HG03520 (cell line): ENCODE data around the gene NCKAP5.
A peak's percentile ranks its signal among the peaks of the same experiment; 100 is the strongest.

Experiments used
- ATAC-seq: cut with Tn5 transposase; IDR thresholded peaks from one replicate; pipeline ENCODE4 v1.9.1; 2021; ENCODE audit warnings: mild to moderate bottlenecking, moderate library complexity; ENCODE audit not compliant: unreplicated experiment

Gene NCKAP5

GRCh38 chr2:133498662-133499585 is 69.3 kb downstream of the NCKAP5 start:
- peak; percentile 63 for ATAC-seq

DNA sequence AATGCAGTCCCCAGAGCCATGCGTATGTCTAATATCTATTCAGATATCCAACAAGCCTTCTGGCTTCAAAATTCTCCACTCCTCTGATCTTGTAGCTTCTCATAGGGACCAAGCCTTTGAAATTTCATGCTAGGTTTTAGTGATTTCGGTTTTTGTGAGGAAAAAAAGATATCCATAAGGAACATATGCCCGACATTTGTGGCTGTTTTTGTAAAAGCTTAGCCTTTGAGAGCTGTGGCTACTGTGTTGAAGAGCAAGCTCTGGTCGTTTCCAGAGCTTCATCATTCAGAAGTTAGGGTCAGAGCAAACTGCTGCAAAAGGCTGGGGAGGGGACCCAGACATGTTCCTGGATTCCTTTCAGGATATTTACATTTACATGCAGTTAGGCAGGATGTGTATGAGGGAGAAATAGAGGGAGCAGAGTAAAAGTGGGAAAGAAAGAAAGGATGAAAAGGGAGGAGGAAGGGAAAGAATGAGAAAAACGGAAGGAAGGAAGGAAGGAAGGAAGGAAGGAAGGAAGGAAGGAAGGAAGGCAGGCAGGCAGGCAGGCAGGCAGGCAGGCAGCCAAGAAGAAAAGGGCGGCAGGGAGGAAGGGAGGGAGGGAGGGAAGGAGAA is 70.2 kb downstream of the NCKAP5 start:
- no peak for ATAC-seq

GRCh38 chr2:133497270-133497893 is 70.9 kb downstream of the NCKAP5 start:
- no peak for ATAC-seq

GRCh38 chr2:133496501-133497269 is 71.6 kb downstream of the NCKAP5 start:
- ATAC-seq, result no peak

DNA sequence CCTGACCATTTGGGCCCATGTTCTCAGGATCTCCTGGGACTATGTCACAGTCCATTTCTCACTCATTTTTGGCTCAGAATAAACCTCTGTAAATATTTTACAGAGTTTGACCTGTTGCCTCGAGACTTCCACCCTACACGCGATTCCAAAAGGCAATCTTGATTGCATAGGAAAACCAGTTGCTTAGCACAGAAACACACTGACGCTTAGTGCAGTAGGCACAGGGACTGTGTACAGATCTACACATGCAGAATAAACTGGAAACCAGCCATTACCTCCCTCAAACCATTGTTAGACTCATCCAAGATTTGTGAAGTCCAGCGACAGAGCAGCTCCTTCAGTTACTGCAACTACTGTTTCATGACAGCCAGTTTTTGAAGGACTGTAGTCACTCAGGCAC is 73.0 kb downstream of the NCKAP5 start:
- ATAC-seq, result no peak

DNA sequence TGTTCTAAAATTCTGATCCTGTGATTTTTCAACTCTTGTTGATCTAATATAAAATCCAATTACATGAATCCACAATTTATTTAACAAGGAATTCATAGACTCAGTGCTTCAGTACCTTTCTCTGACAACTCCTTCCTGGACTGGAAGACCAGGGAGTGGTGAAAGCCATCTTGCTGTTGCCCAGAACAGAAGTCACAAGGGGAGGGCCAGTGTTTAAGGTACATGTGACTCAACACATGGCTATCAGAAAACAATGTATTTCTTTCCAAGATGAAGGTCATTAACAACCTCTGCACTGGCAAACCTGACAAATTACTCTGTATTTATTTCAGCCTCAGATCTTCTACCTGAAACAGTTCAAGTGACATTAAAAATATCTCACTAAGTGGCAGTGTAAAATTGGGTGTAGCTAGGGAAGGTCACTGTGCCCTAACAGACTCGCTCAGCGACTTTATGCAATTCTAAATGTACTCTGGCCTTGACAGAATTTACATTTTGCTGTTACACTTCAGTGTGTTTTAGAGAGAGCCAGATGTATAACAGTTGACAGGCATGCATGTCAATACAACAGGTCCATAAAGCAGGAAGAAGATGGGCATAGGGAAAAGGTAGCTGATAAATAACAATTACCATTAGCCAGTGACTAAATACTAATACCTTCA is 75.4 kb downstream of the NCKAP5 start:
- ATAC-seq, result no peak

GRCh38 chr2:133490411-133490980 is 77.8 kb downstream of the NCKAP5 start:
- ATAC-seq, result no peak

DNA sequence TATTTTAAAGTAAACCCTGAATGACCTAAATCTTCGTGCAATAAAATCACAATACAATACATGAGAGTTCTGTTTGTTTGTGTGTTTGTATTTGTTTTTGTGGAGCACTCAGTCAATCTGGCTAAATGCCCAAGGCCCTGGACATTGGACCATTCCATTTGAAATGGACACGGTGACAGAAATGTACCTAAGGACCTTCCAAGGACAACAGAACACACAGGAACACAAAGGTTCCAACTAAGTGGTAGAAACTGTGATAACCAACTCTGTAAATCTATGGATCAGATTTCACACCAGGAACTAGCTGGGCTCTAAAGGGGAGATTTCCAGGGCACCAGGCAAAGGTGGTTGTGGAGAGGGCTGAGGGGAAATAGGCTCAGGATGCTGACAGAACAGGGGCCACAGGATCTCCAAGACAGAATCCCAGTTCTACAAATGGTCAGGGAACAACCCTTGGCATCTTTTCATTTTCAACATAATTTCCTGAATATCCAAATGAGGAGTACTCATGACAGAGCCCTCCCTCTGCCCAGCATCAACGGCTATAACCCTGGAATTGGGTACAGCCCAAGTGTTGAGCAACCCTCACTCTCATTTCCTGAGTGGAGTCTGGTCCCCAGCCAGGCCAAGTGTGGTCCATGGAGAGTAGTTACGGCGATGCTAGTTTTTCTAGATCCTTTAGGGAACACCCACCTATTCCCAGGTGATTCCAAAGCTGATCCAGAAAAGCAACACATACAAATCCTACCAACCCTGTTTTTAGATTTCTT is 78.4 kb downstream of the NCKAP5 start:
- no peak for ATAC-seq

- ATAC-seq, result no peak
Observed at GRCh38 chr2:133489146-133489545, 79.1 kb downstream of the NCKAP5 start.

DNA sequence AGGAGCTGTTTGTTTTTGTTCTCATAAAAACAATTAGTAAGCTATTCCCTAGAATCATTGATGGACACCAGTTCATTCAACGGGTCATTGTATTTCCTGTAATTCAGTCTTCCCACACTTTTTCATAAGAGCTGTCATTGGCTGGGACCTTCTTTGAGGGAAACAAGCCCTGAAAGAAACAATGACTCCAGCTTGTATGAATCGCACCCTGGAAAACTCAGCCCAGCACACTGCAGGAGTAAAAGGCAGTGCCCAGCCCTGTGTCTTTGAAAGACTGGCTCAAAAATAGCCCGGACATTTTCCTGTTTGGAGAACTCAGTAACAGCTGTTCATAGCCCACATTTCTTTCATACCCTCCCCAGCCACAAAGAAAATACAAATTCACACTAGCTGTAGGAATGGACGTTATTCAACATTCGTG is 81.5 kb downstream of the NCKAP5 start:
- ATAC-seq, result no peak

GRCh38 chr2:133485868-133486267 is 82.4 kb downstream of the NCKAP5 start:
- no peak for ATAC-seq

GRCh38 chr2:133484784-133485183 is 83.5 kb downstream of the NCKAP5 start:
- no peak for ATAC-seq

DNA sequence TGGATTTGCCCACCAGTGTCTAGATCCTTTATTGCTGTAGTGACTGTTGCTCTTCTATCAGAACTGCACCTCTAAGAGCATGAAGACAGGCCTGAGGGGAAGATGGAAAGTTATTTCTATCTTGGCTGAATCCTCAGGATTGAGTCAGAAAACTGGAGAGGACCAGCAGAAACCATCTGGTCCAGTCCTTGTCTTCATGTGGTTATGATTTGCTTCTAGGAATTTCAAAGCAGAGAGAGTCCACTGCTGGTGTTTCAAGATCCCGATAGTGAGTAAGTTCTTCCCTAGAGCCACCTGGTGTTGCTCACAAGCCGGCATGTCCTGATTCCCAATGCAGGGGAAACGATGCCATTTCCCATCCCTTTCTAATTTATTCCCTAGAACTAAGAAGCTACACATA is 84.2 kb downstream of the NCKAP5 start:
- ATAC-seq, result no peak

DNA sequence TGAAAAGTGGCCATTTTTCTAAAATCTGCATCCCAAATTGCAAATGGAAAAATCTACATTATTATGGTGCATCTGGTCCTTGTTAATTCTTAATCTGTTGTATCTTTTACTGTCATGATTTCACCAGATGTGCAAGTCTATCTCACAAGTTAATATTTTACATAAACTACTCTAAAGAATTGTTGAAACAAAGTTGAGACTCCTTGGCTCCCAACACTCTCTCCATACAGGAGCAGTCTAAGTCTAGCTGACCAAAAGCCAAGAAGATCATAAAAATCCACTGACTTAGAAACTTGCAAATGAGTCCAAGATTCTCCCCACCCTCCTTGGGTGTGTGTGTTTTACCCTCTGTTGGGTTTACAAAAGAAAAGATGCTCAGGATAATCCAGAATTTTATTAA is 85.1 kb downstream of the NCKAP5 start:
- ATAC-seq, result no peak

DNA sequence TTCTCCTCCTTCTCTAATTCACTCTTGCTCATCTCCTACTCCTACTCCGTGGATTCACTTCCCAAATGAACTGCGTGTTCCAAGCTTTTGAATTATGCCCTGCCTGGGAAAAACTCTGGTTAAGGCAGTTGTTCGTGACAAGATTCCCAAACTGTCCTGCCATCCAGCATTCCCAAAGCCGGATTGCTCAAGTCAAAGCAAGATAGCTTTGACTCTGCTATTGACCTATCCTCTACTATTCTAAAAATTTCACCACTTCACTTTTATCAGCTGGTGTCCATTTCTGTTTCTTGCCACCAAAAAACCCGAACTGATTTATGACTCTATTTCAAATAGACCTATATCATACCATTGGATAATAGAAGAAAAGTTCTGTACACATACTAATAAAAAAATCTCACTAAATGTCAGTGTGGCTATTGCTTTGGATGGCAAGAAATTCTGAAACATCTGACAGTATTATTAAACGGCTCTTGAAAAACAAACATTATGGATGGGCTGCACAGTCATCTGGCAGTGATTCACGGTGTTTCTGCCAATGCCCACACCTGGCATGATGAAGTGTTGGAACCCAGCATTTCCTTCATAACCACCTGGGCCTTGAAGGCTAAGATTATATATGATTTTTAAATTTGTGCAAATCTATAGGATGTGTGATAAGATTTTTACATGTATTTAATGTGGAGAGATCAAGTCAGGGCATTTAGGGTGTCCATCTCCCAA is 87.4 kb downstream of the NCKAP5 start:
- no peak for ATAC-seq

GRCh38 chr2:133477616-133477990 is 90.7 kb downstream of the NCKAP5 start:
- ATAC-seq, result no peak

- ATAC-seq, result no peak
Observed at GRCh38 chr2:133476931-133477615, 91.2 kb downstream of the NCKAP5 start.

DNA sequence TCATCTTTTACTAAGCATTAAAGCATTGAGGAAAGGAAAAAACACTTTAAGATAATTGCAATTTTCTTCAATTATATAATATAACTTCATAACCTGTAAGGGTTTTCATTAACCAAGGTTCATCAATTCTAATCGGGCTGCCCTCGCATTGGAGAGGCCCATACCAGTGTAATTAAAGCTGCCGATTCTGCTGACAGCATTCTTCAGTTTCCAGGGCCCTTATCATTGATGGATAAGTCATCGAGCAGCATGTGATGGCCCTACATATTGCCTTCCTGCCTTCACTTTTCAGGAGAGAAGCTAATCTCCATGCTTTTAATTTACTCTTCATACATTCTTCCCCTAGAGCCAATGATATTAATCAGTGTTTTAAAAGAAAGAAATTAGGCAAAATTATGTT is 92.0 kb downstream of the NCKAP5 start:
- ATAC-seq, result no peak
